OCI-LY1 (cell line): ENCODE data around the gene CDHR3.

Experiments used
- CTCF ChIP-seq: fragments of 200-600 bp; sonication (generic), shearing (Covaris generic); IDR thresholded peaks from 2 replicates; pipeline ENCODE4 v1.5.1; 2017; ENCODE audit warnings: mild to moderate bottlenecking, antibody characterized with exemption, low read length, moderate library complexity, mixed read lengths
- EZH2 ChIP-seq: fragments of 200-600 bp; sonication (generic), shearing (Covaris generic); IDR thresholded peaks from 2 replicates; pipeline ENCODE4 v1.8.0; 2017; ENCODE audit warnings: borderline replicate concordance, mixed run types, mild to moderate bottlenecking, antibody characterized with exemption, low read length, moderate library complexity, mixed read lengths

DNA sequence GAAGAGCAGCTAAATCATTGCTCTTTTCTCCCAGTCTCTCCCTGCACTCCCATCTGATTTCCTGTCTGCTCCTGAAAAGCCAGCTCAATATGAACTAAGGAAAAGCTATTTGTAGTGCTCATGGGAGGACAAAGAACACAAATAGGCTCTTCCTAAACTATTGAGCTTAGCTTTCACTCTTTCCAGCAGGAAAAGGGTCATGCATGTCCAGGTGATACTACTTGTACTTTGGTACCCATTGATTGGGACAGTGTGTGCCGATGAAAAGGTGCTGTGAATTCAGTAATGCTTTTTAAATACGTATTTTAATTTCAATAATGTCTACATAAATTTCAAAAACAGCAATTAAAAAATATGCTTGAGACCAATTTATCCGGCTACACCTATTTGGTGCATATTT lies 49.1 kb upstream of the CDHR3 start:
- no peak for TF ChIP-seq CTCF
- no peak for TF ChIP-seq EZH2
